PC-3 (cell line): ENCODE data around the gene RRBP1. TPM values are rescaled to one million over a fixed set of nuclear protein-coding genes. Genes with fewer than 3 reads are reported as not detected.

ENCODE experiments used
- ATAC-seq: fragments of 200-7000 bp; cut with Tn5 transposase; 2 replicates; pipeline ENCODE4 v1.9.1; 2020; ENCODE audit warnings: mild to moderate bottlenecking, moderate library complexity
- BruUV-seq: library from RNA; stranded (reverse); fragments of 400-500 nt; replicated peaks from 2 replicates; lab custom pipeline; 2021; lab: Mats Ljungman, UMichigan
- CTCF ChIA-PET: fragments of 300-600 bp; sonication (Branson Sonifier 250); formaldehyde crosslinking; loops from one replicate; lab custom pipeline; 2022; ENCODE audit warnings: antibody characterized with exemption; lab: Charles Lee
- POLR2A ChIA-PET: fragments of 300-600 bp; sonication (Branson Sonifier 250); formaldehyde crosslinking; loops from one replicate; lab custom pipeline; 2022; ENCODE audit warnings: antibody characterized with exemption; ENCODE audit not compliant: unreplicated experiment; lab: Charles Lee
- DNase-seq: peaks from one replicate; pipeline ENCODE4 v3.0.0-alpha.2; 2015
- H2AFZ ChIP-seq: fragments of 300-600 bp; sonication (generic); 2 replicates; pipeline ENCODE4 v1.6.0; 2016; ENCODE audit warnings: antibody characterized with exemption, low read length
- H3F3A ChIP-seq: fragments of 300-600 bp; sonication (generic); one replicate; pipeline ENCODE4 v1.6.0; 2017; ENCODE audit warnings: antibody characterized with exemption, low read length, control low read depth, mild to moderate bottlenecking; ENCODE audit not compliant: unreplicated experiment
- H3K27ac ChIP-seq: fragments of 300-600 bp; sonication (generic); 2 replicates; pipeline ENCODE4 v1.5.1; 2016; ENCODE audit warnings: mild to moderate bottlenecking, low read length
- H3K27me3 ChIP-seq: fragments of 300-600 bp; sonication (generic); 2 replicates; pipeline ENCODE4 v1.6.1; 2016; ENCODE audit warnings: low read length, mixed read lengths
- H3K36me3 ChIP-seq: fragments of 300-600 bp; sonication (generic); 2 replicates; pipeline ENCODE4 v1.6.1; 2016; ENCODE audit warnings: low read depth, mixed run types, low read length, mixed read lengths
- H3K4me1 ChIP-seq: fragments of 300-600 bp; sonication (generic); 2 replicates; pipeline ENCODE4 v1.5.1; 2016; ENCODE audit warnings: low read length; ENCODE audit not compliant: insufficient read depth
- H3K4me2 ChIP-seq: fragments of 300-600 bp; sonication (generic); 2 replicates; pipeline ENCODE4 v1.6.0; 2016; ENCODE audit warnings: low read length
- H3K4me3 ChIP-seq: fragments of 300-600 bp; sonication (generic); 2 replicates; pipeline ENCODE4 v1.5.1; 2016; ENCODE audit warnings: mild to moderate bottlenecking, low read length, mixed read lengths
- H3K79me2 ChIP-seq: fragments of 300-600 bp; sonication (generic); 2 replicates; pipeline ENCODE4 v1.6.1; 2017; ENCODE audit warnings: low read length, mixed read lengths
- H3K9ac ChIP-seq: fragments of 300-600 bp; sonication (generic); 2 replicates; pipeline ENCODE4 v1.6.0; 2016; ENCODE audit warnings: mild to moderate bottlenecking, low read length
- H3K9me2 ChIP-seq: fragments of 300-600 bp; sonication (generic); replicated peaks from 2 replicates; pipeline ENCODE4 v1.6.1; 2016; ENCODE audit warnings: mixed run types, low read length, mixed read lengths
- H3K9me3 ChIP-seq: fragments of 300-600 bp; sonication (generic); 2 replicates; pipeline ENCODE4 v1.6.1; 2016; ENCODE audit warnings: low read length, mixed read lengths
- H4K20me1 ChIP-seq: fragments of 300-600 bp; sonication (generic); 2 replicates; pipeline ENCODE4 v1.6.1; 2016; ENCODE audit warnings: low read length, mixed read lengths
- CTCF ChIP-seq: fragments of 300-600 bp; sonication (generic); conservative IDR thresholded peaks from 2 replicates; pipeline ENCODE4 v1.5.1; 2017; ENCODE audit warnings: antibody characterized with exemption, low read depth, mild to moderate bottlenecking, low read length
- EZH2 ChIP-seq: fragments of 300-600 bp; sonication (generic); IDR thresholded peaks from one replicate; pipeline ENCODE4 v1.6.1; 2017; ENCODE audit warnings: antibody characterized with exemption, mild to moderate bottlenecking, low read length; ENCODE audit not compliant: unreplicated experiment
- EZH2phosphoT487 ChIP-seq: fragments of 300-600 bp; sonication (generic); IDR thresholded peaks from 2 replicates; pipeline ENCODE4 v1.6.1; 2018; ENCODE audit warnings: mild to moderate bottlenecking, antibody characterized with exemption, low read length, borderline replicate concordance
- intact Hi-C: fragments of 100-400 bp; cut with micrococcal nuclease; formaldehyde crosslinking; loops from 2 replicates; pipeline ENCODE4 v1.9.0; 2023
- total RNA-seq: library from RNA; depleted of rRNA; stranded (reverse); fragments of >200 nt; gene quantifications from 2 replicates; pipeline ENCODE4 v1.2.3, GENCODE V29; 2014

RRBP1 gene
- total RNA-seq, 1 experiment from 2014 or later = 176 TPM

GRCh38 chr20:17730071-17730470 lies 48.0 kb upstream of the RRBP1 start:
- intact Hi-C loops = no loop called here
- no peaks in the 10 kb centered on the region for H3K9me2 ChIP-seq
- DNase-seq (no peak), ATAC-seq (no peak)
- H3K79me2 ChIP-seq = no peaks in the 10 kb centered on the region
- H3F3A ChIP-seq = no peaks in the 10 kb centered on the region
- ChIA-PET POLR2A (no interaction called here), CTCF (no interaction called here)
- H3K36me3 ChIP-seq = no peaks in the 10 kb centered on the region
- TF ChIP-seq CTCF (no peak), EZH2 (no peak), EZH2phosphoT487 (no peak)
- H3K9me3 ChIP-seq = no peaks in the 10 kb centered on the region
- H2AFZ ChIP-seq = no peak overlapping the region
- no peaks in the 10 kb centered on the region for H4K20me1 ChIP-seq
- no peak overlapping the region for H3K4me2 ChIP-seq
- H3K4me1 ChIP-seq = peaks cover 6% of the 10 kb centered on the region
- no peak overlapping the region for H3K4me3 ChIP-seq
- H3K9ac ChIP-seq = no peak overlapping the region
- H3K27me3 ChIP-seq = no peaks in the 10 kb centered on the region
- H3K27ac ChIP-seq = no peak overlapping the region
- no TSS peak for BruUV-seq

GRCh38 chr20:17728074-17728473 lies 46.0 kb upstream of the RRBP1 start:
- Histone ChIP-seq H3K4me2 (no peak overlapping the region), H3K4me3 (no peak overlapping the region), H3F3A (no peaks in the 10 kb centered on the region), H4K20me1 (no peaks in the 10 kb centered on the region), H3K36me3 (no peaks in the 10 kb centered on the region), H3K27ac (no peak overlapping the region), H2AFZ (no peak overlapping the region), H3K9ac (no peak overlapping the region), H3K9me2 (no peaks in the 10 kb centered on the region), H3K27me3 (no peaks in the 10 kb centered on the region), H3K4me1 (no peaks in the 10 kb centered on the region), H3K9me3 (no peaks in the 10 kb centered on the region), H3K79me2 (no peaks in the 10 kb centered on the region)
- POLR2A ChIA-PET = no interaction called here
- intact Hi-C loops = no loop called here
- no peak for ATAC-seq
- no TSS peak for BruUV-seq
- no peak for DNase-seq
- TF ChIP-seq EZH2phosphoT487 = no peak
- TF ChIP-seq CTCF = no peak
- TF ChIP-seq EZH2 = no peak
- CTCF ChIA-PET = no interaction called here

- no peak overlapping the region for H2AFZ ChIP-seq
- no peak overlapping the region for H3K4me2 ChIP-seq
- H3F3A ChIP-seq = no peaks in the 10 kb centered on the region
- H3K9ac ChIP-seq = no peak overlapping the region
- ChIA-PET CTCF (no interaction called here), POLR2A (no interaction called here)
- no peaks in the 10 kb centered on the region for H3K79me2 ChIP-seq
- H3K27ac ChIP-seq = no peak overlapping the region
- no peaks in the 10 kb centered on the region for H3K9me3 ChIP-seq
- DNase-seq (no peak), ATAC-seq (no peak)
- intact Hi-C loops = no loop called here
- no TSS peak for BruUV-seq
- H3K36me3 ChIP-seq = no peaks in the 10 kb centered on the region
- TF ChIP-seq CTCF = no peak
- TF ChIP-seq EZH2 = no peak
- no peak for TF ChIP-seq EZH2phosphoT487
- H4K20me1 ChIP-seq = no peaks in the 10 kb centered on the region
- H3K4me3 ChIP-seq = no peak overlapping the region
- H3K9me2 ChIP-seq = no peaks in the 10 kb centered on the region
- no peaks in the 10 kb centered on the region for H3K27me3 ChIP-seq
- no peaks in the 10 kb centered on the region for H3K4me1 ChIP-seq
Observed at GRCh38 chr20:17727351-17727750, 45.3 kb upstream of the RRBP1 start.
